Measurements from ENCODE around the gene AEBP2. TPM values are rescaled to one million over a fixed set of nuclear protein-coding genes. Genes with fewer than 3 reads are reported as not detected.

The AEBP2 gene
- total RNA-seq, 2 experiments from 2014 or later = 44.7 to 45.0 TPM

- POLR2A ChIA-PET = no interaction called here
- no peaks in the 10 kb centered on the region for H3K27me3 Mint-ChIP-seq
- peaks cover 28% of the 10 kb centered on the region for H3K4me1 Mint-ChIP-seq (ENCODE audit: low read depth)
- no peak for DNase-seq
- H3K36me3 Mint-ChIP-seq = peaks cover 9% of the 10 kb centered on the region
- CTCF ChIA-PET = no interaction called here
- no peak overlapping the region for H3K4me3 Mint-ChIP-seq
- H3K27ac Mint-ChIP-seq = no peak overlapping the region
- intact Hi-C loops (cut with micrococcal nuclease) = no loop called here
- H3K9me3 Mint-ChIP-seq = peaks cover 2% of the 10 kb centered on the region
Measured at GRCh38 chr12:19529951-19530636, 90.8 kb downstream of the AEBP2 start.

GRCh38 chr12:19530637-19531023 lies 91.3 kb downstream of the AEBP2 start:
- Mint-ChIP-seq H3K4me3 (no peak overlapping the region), H3K4me1 (ENCODE audit: low read depth) (peaks cover 28% of the 10 kb centered on the region), H3K36me3 (peaks cover 14% of the 10 kb centered on the region), H3K27ac (no peak overlapping the region), H3K27me3 (no peaks in the 10 kb centered on the region), H3K9me3 (peaks cover 7% of the 10 kb centered on the region)
- DNase-seq = no peak
- ChIA-PET CTCF (no interaction called here), POLR2A (no interaction called here)
- intact Hi-C loops (cut with micrococcal nuclease) = no loop called here

GRCh38 chr12:19533567-19533966 lies 94.3 kb downstream of the AEBP2 start:
- ChIA-PET POLR2A (no interaction called here), CTCF (interaction anchor here (0.7 kb wide), 1 partner anchor 35 kb away, joined by 7 read pairs; no protein-coding TSS in a partner anchor)
- Mint-ChIP-seq H3K4me1 (ENCODE audit: low read depth) (peaks cover 14% of the 10 kb centered on the region), H3K27me3 (no peaks in the 10 kb centered on the region), H3K9me3 (peaks cover 15% of the 10 kb centered on the region), H3K27ac (no peak overlapping the region), H3K36me3 (peaks cover 17% of the 10 kb centered on the region), H3K4me3 (no peak overlapping the region)
- intact Hi-C loops (cut with micrococcal nuclease) = no loop called here
- no peak for DNase-seq

GRCh38 chr12:19539071-19539470 lies 99.8 kb downstream of the AEBP2 start:
- no peak overlapping the region for H3K4me3 Mint-ChIP-seq
- CTCF ChIA-PET = no interaction called here
- no peaks in the 10 kb centered on the region for H3K4me1 Mint-ChIP-seq (ENCODE audit: low read depth)
- no peak overlapping the region for H3K27ac Mint-ChIP-seq
- no peak for DNase-seq
- H3K36me3 Mint-ChIP-seq = peaks cover 12% of the 10 kb centered on the region
- H3K27me3 Mint-ChIP-seq = no peaks in the 10 kb centered on the region
- H3K9me3 Mint-ChIP-seq = peaks cover 15% of the 10 kb centered on the region
- POLR2A ChIA-PET = no interaction called here
- intact Hi-C loops (cut with micrococcal nuclease) = no loop called here

- CTCF ChIA-PET = no interaction called here
- DNase-seq = no peak
- H3K4me3 Mint-ChIP-seq = no peak overlapping the region
- no peaks in the 10 kb centered on the region for H3K27me3 Mint-ChIP-seq
- H3K27ac Mint-ChIP-seq = no peak overlapping the region
- H3K9me3 Mint-ChIP-seq = peaks cover 15% of the 10 kb centered on the region
- H3K36me3 Mint-ChIP-seq = peaks cover 10% of the 10 kb centered on the region
- H3K4me1 Mint-ChIP-seq (ENCODE audit: low read depth) = no peaks in the 10 kb centered on the region
- intact Hi-C loops (cut with micrococcal nuclease) = no loop called here
- POLR2A ChIA-PET = no interaction called here
Measured at GRCh38 chr12:19539836-19540235, 100.5 kb downstream of the AEBP2 start.

- CTCF ChIA-PET = no interaction called here
- H3K4me3 Mint-ChIP-seq = no peak overlapping the region
- POLR2A ChIA-PET = no interaction called here
- intact Hi-C loops (cut with micrococcal nuclease) = no loop called here
- no peak for DNase-seq
- H3K9me3 Mint-ChIP-seq = no peaks in the 10 kb centered on the region
- peaks cover 3% of the 10 kb centered on the region for H3K36me3 Mint-ChIP-seq
- no peaks in the 10 kb centered on the region for H3K4me1 Mint-ChIP-seq (ENCODE audit: low read depth)
- no peaks in the 10 kb centered on the region for H3K27me3 Mint-ChIP-seq
- no peak overlapping the region for H3K27ac Mint-ChIP-seq
Measured at GRCh38 chr12:19542606-19543005, 103.3 kb downstream of the AEBP2 start.

GRCh38 chr12:19544353-19544752 lies 105.1 kb downstream of the AEBP2 start:
- DNase-seq = no peak
- Mint-ChIP-seq H3K4me3 (no peak overlapping the region), H3K4me1 (ENCODE audit: low read depth) (no peaks in the 10 kb centered on the region), H3K27me3 (no peaks in the 10 kb centered on the region), H3K27ac (no peak overlapping the region), H3K9me3 (no peaks in the 10 kb centered on the region), H3K36me3 (peaks cover 3% of the 10 kb centered on the region)
- intact Hi-C loops (cut with micrococcal nuclease) = no loop called here
- POLR2A ChIA-PET = no interaction called here
- CTCF ChIA-PET = no interaction called here

GRCh38 chr12:19545301-19545700 lies 106.0 kb downstream of the AEBP2 start:
- DNase-seq = no peak
- no peaks in the 10 kb centered on the region for H3K4me1 Mint-ChIP-seq (ENCODE audit: low read depth)
- H3K36me3 Mint-ChIP-seq = peaks cover 3% of the 10 kb centered on the region
- intact Hi-C loops (cut with micrococcal nuclease) = no loop called here
- no peaks in the 10 kb centered on the region for H3K27me3 Mint-ChIP-seq
- no peaks in the 10 kb centered on the region for H3K9me3 Mint-ChIP-seq
- H3K4me3 Mint-ChIP-seq = no peak overlapping the region
- ChIA-PET POLR2A (no interaction called here), CTCF (no interaction called here)
- H3K27ac Mint-ChIP-seq = no peak overlapping the region

- Mint-ChIP-seq H3K36me3 (peaks cover 3% of the 10 kb centered on the region), H3K27ac (no peak overlapping the region), H3K4me3 (no peak overlapping the region), H3K27me3 (no peaks in the 10 kb centered on the region), H3K9me3 (no peaks in the 10 kb centered on the region), H3K4me1 (ENCODE audit: low read depth) (no peaks in the 10 kb centered on the region)
- ChIA-PET CTCF (no interaction called here), POLR2A (no interaction called here)
- intact Hi-C loops (cut with micrococcal nuclease) = no loop called here
- no peak for DNase-seq
Measured at GRCh38 chr12:19546027-19546426, 106.7 kb downstream of the AEBP2 start.

GRCh38 chr12:19546611-19547162 lies 107.4 kb downstream of the AEBP2 start:
- Mint-ChIP-seq H3K9me3 (no peaks in the 10 kb centered on the region), H3K27ac (no peak overlapping the region), H3K36me3 (peaks cover 3% of the 10 kb centered on the region), H3K4me3 (no peak overlapping the region), H3K27me3 (no peaks in the 10 kb centered on the region), H3K4me1 (ENCODE audit: low read depth) (no peaks in the 10 kb centered on the region)
- DNase-seq = no peak
- CTCF ChIA-PET = no interaction called here
- POLR2A ChIA-PET = no interaction called here
- intact Hi-C loops (cut with micrococcal nuclease) = no loop called here

GRCh38 chr12:19547271-19547671 lies 108.0 kb downstream of the AEBP2 start:
- Mint-ChIP-seq H3K9me3 (no peaks in the 10 kb centered on the region), H3K4me1 (ENCODE audit: low read depth) (peaks cover 4% of the 10 kb centered on the region), H3K36me3 (peaks cover 3% of the 10 kb centered on the region), H3K27me3 (no peaks in the 10 kb centered on the region), H3K27ac (no peak overlapping the region), H3K4me3 (no peak overlapping the region)
- CTCF ChIA-PET = no interaction called here
- no peak for DNase-seq
- intact Hi-C loops (cut with micrococcal nuclease) = no loop called here
- POLR2A ChIA-PET = no interaction called here

GRCh38 chr12:19548834-19549233 lies 109.5 kb downstream of the AEBP2 start:
- H3K27me3 Mint-ChIP-seq = no peaks in the 10 kb centered on the region
- H3K27ac Mint-ChIP-seq = no peak overlapping the region
- intact Hi-C loops (cut with micrococcal nuclease) = no loop called here
- peaks cover 3% of the 10 kb centered on the region for H3K36me3 Mint-ChIP-seq
- CTCF ChIA-PET = no interaction called here
- no peaks in the 10 kb centered on the region for H3K9me3 Mint-ChIP-seq
- DNase-seq = no peak
- no peak overlapping the region for H3K4me3 Mint-ChIP-seq
- POLR2A ChIA-PET = no interaction called here
- H3K4me1 Mint-ChIP-seq (ENCODE audit: low read depth) = peaks cover 17% of the 10 kb centered on the region

GRCh38 chr12:19550626-19551025 lies 111.3 kb downstream of the AEBP2 start:
- POLR2A ChIA-PET = no interaction called here
- no peaks in the 10 kb centered on the region for H3K27me3 Mint-ChIP-seq
- H3K9me3 Mint-ChIP-seq = no peaks in the 10 kb centered on the region
- no peak overlapping the region for H3K27ac Mint-ChIP-seq
- peaks cover 20% of the 10 kb centered on the region for H3K4me1 Mint-ChIP-seq (ENCODE audit: low read depth)
- CTCF ChIA-PET = no interaction called here
- no peak for DNase-seq
- no peak overlapping the region for H3K4me3 Mint-ChIP-seq
- intact Hi-C loops (cut with micrococcal nuclease) = no loop called here
- peaks cover 6% of the 10 kb centered on the region for H3K36me3 Mint-ChIP-seq
